GM19455 (cell line): Measurements from ENCODE around the gene FRYL.
"Not testable (repeated sequence)": the region's sequence is repeated elsewhere in the genome, so short reads cannot be mapped to it uniquely, and the experiment has no call there.

Experiments used
- ATAC-seq: cut with Tn5 transposase; IDR thresholded peaks from one replicate; pipeline ENCODE4 v1.9.1; 2021; ENCODE audit not compliant: unreplicated experiment

Gene FRYL

DNA sequence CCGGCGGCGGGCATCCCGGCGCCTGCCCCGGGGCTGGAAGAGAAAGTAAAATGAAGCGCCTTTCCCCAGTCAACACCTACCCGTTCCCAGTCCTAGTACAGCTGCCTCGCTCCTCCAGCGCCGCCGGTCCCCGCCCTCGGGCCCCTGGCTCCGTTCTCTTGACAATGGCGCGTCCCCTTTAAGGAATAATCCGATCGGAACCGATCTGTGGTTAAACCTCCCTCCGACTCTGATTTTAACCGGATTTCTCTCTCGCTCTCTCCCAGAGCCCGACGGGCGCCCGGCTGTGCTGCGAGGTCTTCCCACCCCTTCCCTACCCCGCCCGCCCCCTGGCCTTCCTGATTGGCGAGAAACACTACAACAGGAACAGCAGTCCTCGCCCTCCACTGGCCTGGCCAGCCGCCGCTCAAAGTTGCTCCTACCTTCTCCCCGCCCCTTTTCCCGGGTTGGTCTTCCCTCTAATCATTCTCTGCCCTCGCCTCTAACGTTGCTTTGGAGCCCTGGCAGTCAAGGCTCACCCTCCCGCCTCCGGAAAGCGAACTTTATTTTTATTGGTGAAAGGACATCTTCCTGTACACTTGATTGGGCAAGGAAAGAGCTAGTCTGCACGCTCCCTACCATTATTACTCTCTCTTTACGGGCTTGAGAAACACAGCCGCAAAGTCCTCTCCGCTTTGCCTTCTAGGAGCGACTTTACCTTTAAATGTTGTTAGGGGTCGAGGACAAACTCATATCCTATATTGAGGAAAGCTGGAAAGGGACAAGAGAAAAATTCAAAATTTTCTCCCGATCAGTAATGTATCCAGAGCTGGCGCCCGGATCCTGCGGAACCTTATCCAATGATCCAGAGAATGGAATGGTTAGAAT is at the start of gene FRYL:
Gene FRYL, minus strand, starts transcription at position 282 of the 867 bp plus-strand sequence. CDS start 145,869 bp downstream, outside the sequence.
- peak; percentile 84 for ATAC-seq

DNA sequence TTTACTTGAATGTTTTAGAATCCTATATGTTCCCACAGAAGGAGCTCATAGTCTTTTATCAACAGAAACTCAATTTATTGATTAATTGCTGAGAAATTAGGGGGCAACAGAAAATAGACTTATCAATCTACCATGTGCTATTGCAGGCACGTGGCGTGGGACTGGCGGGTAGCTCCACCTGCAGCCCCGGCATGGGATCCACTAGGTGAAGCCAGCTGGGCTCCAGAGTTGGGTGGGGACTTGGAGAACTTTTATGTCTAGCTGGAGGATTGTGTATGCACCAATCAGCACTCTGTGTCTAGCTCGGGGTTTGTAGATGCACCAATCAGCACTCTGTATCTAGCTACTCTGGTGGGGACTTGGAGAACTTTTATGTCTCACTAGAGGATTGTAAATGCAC is 47.5 kb upstream of the FRYL start:
- ATAC-seq = no peak

DNA sequence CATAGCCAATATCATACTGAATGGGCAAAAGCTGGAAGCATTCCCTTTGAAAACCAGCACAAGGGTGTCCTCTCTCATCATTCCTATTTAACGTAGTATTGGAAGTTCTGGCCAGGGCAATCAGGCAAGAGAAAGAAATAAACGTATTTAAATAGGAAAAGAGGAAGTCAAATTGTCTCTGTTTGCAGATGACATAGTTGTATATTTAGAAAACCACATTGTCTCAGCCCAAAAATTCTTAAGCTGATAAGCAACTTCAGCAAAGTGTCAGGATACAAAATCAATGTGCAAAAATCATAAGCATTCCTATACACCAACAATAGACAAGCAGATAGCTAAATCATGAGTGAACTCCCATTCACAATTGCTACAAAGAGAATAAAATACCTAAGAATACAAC is 41.4 kb upstream of the FRYL start:
- ATAC-seq = not testable (repeated sequence)

DNA sequence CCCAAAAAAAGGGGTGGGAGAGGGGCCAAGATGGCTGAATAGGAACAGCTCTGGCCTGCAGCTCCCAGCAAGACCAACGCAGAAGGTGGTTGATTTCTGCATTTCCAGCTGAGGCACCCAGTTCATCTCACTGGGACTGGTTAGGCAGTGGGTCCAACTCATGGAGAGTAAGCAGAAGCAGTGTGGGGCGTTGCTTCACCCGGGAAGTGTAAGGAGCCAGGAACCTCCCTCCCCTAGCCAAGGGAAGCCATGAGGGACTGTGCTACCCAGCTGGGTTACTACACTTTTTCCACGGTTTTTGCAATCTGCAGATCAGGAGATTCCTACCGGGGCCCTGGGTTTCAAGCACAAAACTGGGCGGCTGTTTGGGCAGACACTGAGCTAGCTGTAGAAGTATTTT is 36.9 kb upstream of the FRYL start:
- no peak for ATAC-seq

DNA sequence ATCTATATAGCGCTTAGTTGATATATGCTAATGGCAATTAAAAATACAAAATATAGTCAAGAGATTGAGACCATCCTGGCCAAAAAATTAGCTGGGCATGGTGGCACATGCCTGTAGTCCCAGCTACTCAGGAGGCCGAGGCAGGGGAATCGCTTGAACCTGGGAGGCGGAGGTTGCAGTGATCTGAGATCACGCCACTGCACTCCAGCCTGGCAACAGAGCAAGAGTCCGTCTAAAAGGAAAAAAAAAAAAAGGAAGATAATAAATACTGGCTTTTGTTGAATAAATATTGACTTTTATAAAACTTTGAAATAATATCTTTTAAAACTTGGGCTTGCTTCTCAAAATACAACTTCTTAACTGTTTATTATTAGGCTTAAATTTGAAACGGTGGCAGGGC is 36.2 kb upstream of the FRYL start:
- ATAC-seq = not testable (repeated sequence)

DNA sequence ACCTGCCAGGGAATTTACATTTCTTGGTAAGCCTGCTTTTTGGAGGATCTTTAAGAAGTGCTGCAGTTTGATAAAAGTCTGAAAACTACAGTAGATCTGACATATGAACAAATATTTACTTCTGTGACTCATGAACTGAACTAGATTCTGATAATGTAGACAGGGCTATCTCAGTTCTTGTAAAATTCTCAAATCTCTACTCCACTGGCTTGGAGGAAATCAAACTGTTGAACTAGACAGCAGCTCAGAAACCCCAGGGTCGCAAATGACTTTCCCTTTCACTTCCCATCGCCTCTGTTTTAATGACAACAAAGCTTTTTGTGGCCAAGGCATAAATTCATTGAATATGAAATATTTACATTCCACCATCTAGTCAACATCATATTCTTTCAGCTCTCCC is 35.4 kb upstream of the FRYL start:
- no peak for ATAC-seq

DNA sequence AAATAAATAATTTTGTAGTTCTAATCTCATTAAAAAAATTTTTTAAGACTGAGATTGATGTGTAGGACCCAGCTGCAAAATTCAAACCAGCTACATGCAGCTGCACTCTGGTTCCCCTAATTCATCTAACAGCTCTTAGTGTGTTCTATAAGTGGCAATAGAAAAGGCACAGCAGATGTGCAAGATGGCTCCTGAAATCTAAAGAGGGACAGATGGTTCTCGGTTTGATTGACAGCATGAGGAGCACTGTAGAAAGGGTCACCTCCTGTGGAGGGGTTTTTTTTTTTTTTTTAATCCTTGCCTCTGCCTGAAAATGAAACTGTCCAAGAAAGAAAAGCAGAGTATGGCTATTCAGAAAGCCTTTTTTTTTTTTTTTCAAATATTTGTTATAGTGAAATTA is 33.9 kb upstream of the FRYL start:
- ATAC-seq = peak; percentile 68

DNA sequence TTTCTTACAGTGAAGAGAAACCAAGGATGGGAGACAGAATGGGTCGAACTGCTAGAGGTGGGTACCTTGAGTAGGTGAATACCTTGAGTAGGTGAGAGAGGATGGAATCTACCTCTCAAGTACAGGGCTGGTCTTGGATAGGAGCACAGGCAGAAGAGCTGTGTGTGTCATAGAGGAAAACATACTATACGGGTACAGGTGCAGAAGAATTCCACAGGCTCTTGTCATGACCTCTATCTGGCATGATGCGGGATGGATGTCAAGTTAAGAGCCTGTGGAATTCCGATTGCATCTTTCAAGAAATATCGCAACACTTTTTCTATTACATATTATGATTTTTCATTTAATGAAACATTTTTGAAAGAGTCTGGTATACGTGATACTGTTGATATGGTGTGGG is 32.8 kb upstream of the FRYL start:
- no peak for ATAC-seq

DNA sequence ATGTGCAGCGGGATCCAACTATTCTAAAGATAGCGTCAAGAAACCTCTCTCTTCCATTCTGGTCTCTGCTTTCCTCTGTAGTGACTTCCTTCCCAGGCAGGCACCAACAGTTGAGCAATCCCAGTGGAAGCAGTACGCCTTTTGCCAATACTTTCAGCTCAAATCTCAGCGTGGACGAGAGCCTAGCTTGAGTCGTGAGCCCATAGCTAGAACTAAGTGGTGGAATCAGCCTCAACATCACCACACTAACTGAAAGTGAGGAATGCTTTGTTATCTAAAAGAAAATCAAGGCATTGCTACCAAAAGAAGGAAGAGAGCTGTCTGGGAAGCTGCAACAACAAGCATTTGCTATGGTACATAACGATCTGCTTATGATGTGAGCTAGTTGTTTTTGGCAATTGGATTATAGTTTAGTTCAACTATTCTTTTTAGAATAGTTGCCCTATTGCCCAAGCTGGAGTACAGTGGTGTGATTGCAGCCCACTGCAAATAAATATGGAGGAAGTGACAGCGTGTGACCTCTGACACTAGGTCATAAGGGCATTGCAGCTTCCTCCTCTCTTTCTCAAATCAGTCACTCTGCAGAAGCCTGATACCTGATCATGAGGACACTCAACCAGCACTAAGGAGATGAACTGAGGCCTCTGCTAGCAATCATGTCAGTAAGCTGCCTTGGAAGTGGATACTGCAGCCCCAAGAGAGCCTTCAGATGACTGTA is 24.7 kb upstream of the FRYL start:
- no peak for ATAC-seq

DNA sequence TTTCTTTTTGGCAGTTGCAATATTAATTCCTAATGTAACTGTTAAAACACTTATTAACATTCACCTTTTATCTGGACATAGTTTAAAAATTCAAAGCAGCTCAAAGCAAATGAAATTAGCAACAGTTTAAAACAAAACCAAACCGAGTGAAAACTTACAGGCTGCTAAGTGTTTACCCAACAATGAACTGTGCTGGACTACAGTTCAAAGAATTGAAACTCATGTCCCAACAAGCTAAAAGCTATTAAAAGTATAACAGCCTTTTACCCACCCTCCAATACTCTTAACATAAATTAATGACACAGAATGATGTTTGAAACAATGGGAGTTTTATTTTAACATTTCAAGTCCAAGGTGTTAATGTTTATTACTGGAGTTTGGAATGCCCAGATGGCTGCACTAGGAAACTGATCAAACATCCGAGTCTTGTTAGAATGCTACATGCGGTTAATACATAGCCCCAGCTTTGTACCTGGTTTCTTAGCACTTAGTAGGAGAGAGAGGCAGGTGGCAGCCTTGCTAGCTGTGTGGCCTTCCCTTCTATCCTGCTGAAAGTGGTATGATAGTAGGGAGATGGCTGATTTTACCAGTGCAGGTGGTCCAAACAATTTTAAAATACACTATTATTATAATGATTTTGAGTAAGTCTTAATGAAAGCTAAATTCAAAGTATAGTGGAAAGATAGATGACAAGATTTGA is 21.1 kb upstream of the FRYL start:
- ATAC-seq = no peak

DNA sequence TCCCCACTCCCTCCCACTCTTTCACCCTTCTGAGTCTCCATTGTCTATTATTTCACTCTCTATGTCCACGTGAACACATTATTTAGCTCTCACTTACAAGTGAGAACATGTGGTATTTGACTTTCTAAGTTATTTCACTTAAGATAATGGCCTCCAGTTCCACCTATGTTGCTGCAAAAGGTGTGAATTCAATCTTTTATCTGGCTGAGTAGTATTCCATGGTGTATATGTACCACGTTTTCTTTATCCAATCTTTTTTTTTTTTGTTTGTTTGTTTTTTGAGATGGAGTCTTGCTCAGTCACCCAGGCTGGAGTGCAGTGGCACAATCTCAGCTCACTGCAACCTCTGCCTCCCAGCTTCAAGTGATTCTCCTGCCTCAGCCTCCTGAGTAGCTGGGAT is 20.1 kb upstream of the FRYL start:
- not testable (repeated sequence) for ATAC-seq

DNA sequence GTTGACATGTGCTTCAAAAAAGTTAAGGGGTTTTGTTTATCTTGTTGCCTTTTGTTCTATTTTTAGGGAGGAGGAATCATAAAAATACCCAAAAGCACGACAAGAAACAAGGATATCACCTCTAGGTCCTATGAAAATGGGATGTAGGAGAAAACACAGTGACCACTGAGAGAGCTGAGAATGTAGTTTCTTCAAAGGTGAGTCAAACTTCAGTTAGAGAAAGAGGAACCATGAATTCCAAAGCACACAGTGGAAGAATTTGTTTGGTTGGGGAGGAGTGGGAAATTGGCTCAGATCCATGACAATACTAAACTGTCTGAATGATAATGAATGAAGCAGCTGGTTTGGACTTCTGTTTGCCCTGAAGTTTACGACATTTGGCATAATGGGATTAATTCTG is 19.1 kb upstream of the FRYL start:
- ATAC-seq = no peak

DNA sequence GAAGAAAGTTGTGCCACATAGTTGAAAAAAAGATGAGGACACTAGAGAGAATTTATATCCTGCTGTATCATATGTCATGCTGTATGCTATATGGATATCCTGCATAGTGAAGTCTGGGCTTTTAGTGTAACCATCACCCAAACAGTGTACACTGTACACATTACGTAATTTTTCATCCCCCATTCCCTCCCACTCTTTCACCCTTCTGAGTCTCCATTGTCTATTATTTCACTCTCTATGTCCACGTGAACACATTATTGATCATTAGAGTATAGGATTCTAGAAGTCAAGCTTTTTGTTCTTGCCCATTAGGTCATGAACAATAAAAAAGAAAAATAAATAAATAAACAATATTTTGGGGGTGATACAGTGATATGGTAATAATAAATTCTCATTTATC is 18.0 kb upstream of the FRYL start:
- ATAC-seq = no peak

DNA sequence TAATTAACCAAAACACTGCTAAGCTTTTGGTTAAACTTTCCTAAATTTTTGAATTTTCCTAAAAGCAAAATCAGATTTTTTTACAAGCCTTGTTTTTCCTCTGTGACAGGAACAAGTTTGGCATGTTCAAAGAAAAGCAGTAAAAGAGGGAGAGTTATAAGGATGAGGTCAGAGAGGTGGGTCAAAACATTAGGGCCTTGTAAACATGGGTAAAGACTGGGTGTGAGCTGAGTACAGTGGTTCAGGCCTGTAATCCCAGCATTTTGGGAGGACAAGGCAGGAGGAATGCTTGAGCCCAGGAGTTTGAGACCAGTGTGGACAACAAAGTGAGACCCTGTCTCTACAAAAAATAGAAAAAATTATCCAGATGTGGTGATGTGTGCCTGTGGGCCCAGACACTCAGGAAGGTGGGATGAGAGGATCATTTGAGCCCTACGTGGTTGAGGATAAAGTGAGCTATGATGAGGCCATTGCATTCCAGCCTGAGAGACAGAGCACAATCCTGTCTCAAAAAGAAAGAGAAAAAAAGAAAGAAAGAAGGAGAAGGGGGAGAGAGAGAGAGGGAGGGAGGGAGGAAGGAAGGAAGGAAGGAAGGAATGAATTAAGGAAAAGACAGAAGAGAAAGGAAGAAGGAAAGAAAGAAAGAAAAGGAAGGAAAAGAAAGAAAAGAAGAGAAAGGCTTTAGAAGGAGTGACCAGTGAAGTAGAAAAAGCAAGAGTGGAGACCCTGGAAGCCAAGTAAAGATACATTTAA is 17.0 kb upstream of the FRYL start:
- ATAC-seq = no peak

DNA sequence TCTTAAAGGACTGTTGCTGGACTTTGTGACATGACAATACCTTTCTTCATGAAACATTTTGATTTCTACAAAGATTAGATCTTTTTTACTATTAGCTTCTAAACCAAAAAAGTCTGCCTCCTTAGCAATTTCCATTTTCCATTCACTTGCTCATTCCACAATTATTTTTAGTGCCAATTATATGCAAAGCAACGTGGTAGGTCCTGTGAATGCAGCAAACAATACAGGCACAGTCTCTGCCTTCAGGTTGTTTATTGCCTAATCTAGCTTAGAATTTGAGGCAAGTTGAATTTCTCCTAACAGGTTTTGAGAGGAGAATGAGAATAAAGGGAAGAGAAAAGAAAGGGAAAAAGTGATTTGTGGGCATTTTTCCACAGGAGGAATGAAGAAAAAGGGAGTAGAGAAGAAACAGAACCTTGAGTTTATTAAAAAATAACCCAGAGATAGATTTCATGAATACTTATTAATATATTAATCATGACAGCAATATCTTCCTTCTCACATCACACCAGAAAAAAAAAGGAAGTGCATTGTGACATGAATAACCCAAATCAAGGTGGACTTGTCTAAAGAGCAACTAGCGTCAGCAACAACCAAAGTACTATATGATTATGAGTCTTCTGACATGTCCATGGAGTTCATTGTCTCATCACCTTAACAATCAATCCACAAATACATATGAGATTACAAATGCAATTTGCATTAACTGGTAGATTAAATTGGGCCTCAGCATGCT is 16.3 kb upstream of the FRYL start:
- no peak for ATAC-seq

DNA sequence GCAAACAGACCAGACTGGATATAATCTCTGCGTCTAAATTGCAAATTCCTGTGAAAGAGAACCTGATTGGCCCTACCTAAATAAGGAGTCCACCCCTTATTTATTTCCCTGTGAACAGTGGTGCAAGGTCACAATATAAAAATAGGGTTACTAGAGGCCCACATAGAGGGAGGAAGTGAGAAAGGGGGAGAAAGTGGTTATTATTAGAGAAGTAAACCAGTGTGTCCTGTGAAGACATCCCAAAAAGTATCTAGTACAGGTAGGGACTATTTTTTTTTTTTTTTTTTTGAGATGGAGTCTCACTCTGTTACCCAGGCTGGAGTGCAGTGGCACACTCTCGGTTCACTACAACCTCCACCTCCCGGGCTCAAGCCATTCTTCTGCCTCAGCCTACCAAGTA is 15.0 kb upstream of the FRYL start:
- ATAC-seq = no peak

DNA sequence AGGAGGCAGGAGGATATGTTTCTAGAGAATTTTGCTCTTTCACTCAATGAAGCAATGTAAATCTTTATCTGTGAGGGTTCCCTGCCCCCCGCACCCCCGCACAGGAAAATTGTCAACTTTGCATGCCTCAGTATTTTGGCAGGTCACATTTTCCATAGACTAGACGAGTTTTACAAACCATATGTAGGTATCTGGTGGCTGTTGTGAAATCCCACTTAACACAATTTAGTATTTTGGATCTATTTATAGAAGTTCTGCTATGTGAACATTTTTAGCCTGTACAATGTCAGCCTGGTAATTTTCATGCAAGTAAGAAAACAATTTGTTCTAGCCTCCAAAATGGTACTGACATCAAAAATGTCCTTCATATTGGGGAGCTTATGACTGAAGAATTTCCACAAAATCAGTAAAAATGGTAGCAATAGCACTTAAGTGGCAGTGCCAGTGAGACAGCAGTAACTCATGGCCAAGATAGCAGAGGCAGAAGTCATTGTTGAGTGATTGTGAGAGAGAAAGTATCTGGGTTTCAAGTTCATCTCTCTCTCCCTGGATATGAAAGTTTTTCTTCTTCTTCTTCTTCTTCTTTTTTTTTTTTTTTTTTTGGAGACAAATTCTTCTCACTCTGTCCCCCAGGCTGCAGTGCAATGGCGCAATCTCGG is 12.4 kb upstream of the FRYL start:
- ATAC-seq = no peak

DNA sequence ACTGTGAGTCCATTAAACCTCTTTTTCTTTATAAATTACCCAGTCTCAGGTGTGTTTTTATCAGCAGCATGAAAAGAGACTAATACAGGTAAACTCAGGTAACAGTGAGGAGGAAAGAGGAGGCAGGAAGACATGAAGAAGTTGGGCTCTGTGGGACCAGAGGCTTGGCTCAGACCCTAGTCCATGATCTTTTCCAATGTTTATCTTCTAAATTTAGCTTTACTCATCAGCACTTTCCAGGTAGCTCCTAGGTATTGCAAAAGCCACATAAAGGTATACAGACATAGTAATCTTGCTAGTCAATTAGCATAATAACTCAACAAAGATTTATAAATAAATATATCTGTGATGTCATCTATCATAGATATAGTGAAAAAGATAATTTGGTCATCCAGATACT is 11.2 kb upstream of the FRYL start:
- no peak for ATAC-seq

DNA sequence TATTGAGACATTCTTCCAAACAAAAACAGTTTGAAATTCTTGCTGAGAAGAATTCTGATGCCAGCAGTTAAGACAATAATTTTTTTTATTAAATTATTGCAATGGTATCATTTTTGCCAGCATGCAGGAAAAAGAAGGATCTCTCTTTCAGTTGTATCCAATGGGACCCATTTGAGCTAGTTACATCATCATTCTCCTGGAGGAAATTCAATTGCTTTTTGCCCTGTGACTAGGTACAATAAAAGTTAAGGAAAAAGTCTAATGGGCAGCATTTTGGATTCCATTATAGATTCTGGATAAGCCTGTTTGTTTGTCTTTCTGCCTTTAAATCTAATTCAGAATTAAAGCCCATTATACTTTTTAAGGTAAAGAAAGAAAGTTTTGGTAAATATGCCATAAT is 10.5 kb upstream of the FRYL start:
- no peak for ATAC-seq

DNA sequence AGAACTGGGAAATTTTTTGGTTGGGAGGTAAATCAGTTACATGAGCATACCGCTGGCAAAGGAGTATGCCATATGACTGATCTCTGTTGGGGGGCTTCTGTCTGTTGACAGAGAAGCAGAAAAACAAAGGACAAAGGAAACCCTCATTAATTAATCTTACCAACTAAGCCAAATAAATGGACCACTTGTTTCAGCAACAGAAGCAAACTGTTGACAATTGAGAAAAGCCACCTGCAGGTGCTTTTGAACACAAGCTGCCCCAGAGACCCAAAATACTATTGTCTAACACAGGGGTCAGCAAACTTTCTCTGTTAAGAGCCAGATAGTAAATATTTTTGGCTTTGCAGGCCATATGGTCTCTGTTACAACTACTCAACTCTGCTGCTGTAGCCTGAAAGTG is 7.0 kb upstream of the FRYL start:
- ATAC-seq = no peak
